ENCODE results near the gene GPM6B. TPM values are rescaled to one million over a fixed set of nuclear protein-coding genes. Genes with fewer than 3 reads are reported as not detected.

The GPM6B gene
- total RNA-seq, 1 experiment from 2014 or later = 99.8 TPM

DNA sequence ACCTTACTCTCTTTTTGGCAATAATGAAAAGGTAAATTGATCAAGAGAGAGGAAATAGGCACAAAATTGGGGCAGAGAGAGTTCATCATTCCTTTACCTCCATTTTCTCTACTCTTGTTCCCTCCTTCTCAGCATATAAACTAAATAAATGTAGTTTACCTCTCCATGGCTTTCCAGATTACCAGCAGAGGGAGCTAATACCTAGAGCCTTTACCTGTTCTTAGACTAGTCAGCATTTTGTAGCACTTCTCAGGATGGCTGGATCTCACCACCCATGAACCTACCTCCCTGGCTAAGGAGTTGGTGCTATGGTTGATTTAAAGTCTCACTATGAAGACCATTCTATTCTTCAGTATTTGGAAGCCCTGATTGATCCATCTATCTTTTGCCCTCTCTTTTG, 66.7 kb downstream of the GPM6B start:
- no peak for DNase-seq (ENCODE audit: low spot score)
- H3K36me3 Mint-ChIP-seq = peaks cover 34% of the 10 kb centered on the region
- no peaks in the 10 kb centered on the region for H3K9me3 Mint-ChIP-seq
- POLR2A ChIA-PET = interaction anchor here (1.2 kb wide), 1 partner anchor 16 kb away, joined by 3 read pairs; the partner anchor contains the start of genes OFD1 and TRAPPC2
- H3K27me3 Mint-ChIP-seq (ENCODE audit: low read depth) = no peaks in the 10 kb centered on the region
- CTCF ChIA-PET = interaction anchor here (0.8 to 1.5 kb wide), 8 partner anchors 12 to 282 kb away, joined by 3 to 7 read pairs (median 4); partner anchors contain the start of genes OFD1 and TRAPPC2
- TF ChIP-seq NR1H2 (CRISPR knock-in tag; IDR thresholded peaks at IDR 0.05) (no peak), RORB (CRISPR knock-in tag; IDR thresholded peaks at IDR 0.05) (no peak), MXD4 (CRISPR knock-in tag; IDR thresholded peaks at IDR 0.05; ENCODE audit: borderline replicate concordance) (no peak), ZNF219 (CRISPR knock-in tag; IDR thresholded peaks at IDR 0.05; ENCODE audit: borderline replicate concordance) (no peak), FOXJ3 (CRISPR knock-in tag; IDR thresholded peaks at IDR 0.05; ENCODE audit: borderline replicate concordance) (no peak), ZNF416 (CRISPR knock-in tag; IDR thresholded peaks at IDR 0.05) (no peak), ELF4 (CRISPR knock-in tag; IDR thresholded peaks at IDR 0.05; ENCODE audit: low read depth) (no peak), KAT7 (CRISPR knock-in tag; IDR thresholded peaks at IDR 0.05; ENCODE audit: borderline replicate concordance) (no peak), FOXK1 (CRISPR knock-in tag; IDR thresholded peaks at IDR 0.05) (no peak)
- TF ChIP-seq, protein P1, sequence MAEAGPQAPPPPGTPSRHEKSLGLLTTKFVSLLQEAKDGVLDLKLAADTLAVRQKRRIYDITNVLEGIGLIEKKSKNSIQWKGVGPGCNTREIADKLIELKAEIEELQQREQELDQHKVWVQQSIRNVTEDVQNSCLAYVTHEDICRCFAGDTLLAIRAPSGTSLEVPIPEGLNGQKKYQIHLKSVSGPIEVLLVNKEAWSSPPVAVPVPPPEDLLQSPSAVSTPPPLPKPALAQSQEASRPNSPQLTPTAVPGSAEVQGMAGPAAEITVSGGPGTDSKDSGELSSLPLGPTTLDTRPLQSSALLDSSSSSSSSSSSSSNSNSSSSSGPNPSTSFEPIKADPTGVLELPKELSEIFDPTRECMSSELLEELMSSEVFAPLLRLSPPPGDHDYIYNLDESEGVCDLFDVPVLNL (CRISPR knock-in tag; IDR thresholded peaks at IDR 0.05; ENCODE audit: borderline replicate concordance, low read depth) = no peak
- TF ChIP-seq, protein P2, sequence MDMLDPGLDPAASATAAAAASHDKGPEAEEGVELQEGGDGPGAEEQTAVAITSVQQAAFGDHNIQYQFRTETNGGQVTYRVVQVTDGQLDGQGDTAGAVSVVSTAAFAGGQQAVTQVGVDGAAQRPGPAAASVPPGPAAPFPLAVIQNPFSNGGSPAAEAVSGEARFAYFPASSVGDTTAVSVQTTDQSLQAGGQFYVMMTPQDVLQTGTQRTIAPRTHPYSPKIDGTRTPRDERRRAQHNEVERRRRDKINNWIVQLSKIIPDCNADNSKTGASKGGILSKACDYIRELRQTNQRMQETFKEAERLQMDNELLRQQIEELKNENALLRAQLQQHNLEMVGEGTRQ (CRISPR knock-in tag; IDR thresholded peaks at IDR 0.05) = no peak
- TF ChIP-seq, protein P3, sequence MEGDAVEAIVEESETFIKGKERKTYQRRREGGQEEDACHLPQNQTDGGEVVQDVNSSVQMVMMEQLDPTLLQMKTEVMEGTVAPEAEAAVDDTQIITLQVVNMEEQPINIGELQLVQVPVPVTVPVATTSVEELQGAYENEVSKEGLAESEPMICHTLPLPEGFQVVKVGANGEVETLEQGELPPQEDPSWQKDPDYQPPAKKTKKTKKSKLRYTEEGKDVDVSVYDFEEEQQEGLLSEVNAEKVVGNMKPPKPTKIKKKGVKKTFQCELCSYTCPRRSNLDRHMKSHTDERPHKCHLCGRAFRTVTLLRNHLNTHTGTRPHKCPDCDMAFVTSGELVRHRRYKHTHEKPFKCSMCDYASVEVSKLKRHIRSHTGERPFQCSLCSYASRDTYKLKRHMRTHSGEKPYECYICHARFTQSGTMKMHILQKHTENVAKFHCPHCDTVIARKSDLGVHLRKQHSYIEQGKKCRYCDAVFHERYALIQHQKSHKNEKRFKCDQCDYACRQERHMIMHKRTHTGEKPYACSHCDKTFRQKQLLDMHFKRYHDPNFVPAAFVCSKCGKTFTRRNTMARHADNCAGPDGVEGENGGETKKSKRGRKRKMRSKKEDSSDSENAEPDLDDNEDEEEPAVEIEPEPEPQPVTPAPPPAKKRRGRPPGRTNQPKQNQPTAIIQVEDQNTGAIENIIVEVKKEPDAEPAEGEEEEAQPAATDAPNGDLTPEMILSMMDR (IDR thresholded peaks at IDR 0.05) = no peak; the same call in 1 of the 2 replicates
- no peak overlapping the region for H3K4me3 Mint-ChIP-seq
- no peaks in the 10 kb centered on the region for H3K4me1 Mint-ChIP-seq
- ATAC-seq = peak; percentile 74
- no peak overlapping the region for H3K27ac Mint-ChIP-seq

DNA sequence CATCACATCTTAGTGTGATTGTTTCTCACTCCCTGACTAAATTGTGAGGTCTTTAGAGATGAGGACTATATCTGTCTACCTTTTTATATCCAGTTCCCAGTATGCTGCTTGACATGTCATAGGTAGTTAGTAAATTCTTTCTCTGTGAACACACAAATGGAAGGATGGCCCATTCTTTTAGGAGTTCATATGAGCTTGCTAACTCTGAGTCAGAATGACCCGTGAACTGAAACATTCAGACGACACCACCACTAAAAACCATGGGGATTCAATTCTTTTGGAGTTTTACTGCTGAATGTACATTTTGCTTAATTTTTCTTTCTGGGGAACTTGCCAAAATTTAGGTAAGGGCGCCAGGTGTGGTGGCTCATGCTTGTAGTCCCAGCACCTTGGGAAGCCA, 68.4 kb downstream of the GPM6B start:
- Mint-ChIP-seq H3K4me3 (no peak overlapping the region), H3K27ac (no peak overlapping the region), H3K36me3 (peaks cover 36% of the 10 kb centered on the region), H3K4me1 (no peaks in the 10 kb centered on the region), H3K9me3 (no peaks in the 10 kb centered on the region), H3K27me3 (ENCODE audit: low read depth) (no peaks in the 10 kb centered on the region)
- ATAC-seq (no peak), DNase-seq (ENCODE audit: low spot score) (no peak)
- POLR2A ChIA-PET = no interaction called here
- CTCF ChIA-PET = interaction anchor here (2.0 kb wide), 1 partner anchor 14 kb away, joined by 5 read pairs; the partner anchor contains the start of genes OFD1 and TRAPPC2
- TF ChIP-seq, protein P4, sequence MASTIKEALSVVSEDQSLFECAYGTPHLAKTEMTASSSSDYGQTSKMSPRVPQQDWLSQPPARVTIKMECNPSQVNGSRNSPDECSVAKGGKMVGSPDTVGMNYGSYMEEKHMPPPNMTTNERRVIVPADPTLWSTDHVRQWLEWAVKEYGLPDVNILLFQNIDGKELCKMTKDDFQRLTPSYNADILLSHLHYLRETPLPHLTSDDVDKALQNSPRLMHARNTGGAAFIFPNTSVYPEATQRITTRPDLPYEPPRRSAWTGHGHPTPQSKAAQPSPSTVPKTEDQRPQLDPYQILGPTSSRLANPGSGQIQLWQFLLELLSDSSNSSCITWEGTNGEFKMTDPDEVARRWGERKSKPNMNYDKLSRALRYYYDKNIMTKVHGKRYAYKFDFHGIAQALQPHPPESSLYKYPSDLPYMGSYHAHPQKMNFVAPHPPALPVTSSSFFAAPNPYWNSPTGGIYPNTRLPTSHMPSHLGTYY (CRISPR knock-in tag; IDR thresholded peaks at IDR 0.05) = no peak
- TF ChIP-seq, protein P5, sequence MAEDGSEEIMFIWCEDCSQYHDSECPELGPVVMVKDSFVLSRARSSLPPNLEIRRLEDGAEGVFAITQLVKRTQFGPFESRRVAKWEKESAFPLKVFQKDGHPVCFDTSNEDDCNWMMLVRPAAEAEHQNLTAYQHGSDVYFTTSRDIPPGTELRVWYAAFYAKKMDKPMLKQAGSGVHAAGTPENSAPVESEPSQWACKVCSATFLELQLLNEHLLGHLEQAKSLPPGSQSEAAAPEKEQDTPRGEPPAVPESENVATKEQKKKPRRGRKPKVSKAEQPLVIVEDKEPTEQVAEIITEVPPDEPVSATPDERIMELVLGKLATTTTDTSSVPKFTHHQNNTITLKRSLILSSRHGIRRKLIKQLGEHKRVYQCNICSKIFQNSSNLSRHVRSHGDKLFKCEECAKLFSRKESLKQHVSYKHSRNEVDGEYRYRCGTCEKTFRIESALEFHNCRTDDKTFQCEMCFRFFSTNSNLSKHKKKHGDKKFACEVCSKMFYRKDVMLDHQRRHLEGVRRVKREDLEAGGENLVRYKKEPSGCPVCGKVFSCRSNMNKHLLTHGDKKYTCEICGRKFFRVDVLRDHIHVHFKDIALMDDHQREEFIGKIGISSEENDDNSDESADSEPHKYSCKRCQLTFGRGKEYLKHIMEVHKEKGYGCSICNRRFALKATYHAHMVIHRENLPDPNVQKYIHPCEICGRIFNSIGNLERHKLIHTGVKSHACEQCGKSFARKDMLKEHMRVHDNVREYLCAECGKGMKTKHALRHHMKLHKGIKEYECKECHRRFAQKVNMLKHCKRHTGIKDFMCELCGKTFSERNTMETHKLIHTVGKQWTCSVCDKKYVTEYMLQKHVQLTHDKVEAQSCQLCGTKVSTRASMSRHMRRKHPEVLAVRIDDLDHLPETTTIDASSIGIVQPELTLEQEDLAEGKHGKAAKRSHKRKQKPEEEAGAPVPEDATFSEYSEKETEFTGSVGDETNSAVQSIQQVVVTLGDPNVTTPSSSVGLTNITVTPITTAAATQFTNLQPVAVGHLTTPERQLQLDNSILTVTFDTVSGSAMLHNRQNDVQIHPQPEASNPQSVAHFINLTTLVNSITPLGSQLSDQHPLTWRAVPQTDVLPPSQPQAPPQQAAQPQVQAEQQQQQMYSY (CRISPR knock-in tag; IDR thresholded peaks at IDR 0.05) = no peak
- no peak for TF ChIP-seq TEAD1 (CRISPR knock-in tag; IDR thresholded peaks at IDR 0.05)
- no peak for TF ChIP-seq MXD4 (CRISPR knock-in tag; IDR thresholded peaks at IDR 0.05; ENCODE audit: borderline replicate concordance)
- TF ChIP-seq ZNF416 (CRISPR knock-in tag; IDR thresholded peaks at IDR 0.05) = no peak
- TF ChIP-seq, protein P6, sequence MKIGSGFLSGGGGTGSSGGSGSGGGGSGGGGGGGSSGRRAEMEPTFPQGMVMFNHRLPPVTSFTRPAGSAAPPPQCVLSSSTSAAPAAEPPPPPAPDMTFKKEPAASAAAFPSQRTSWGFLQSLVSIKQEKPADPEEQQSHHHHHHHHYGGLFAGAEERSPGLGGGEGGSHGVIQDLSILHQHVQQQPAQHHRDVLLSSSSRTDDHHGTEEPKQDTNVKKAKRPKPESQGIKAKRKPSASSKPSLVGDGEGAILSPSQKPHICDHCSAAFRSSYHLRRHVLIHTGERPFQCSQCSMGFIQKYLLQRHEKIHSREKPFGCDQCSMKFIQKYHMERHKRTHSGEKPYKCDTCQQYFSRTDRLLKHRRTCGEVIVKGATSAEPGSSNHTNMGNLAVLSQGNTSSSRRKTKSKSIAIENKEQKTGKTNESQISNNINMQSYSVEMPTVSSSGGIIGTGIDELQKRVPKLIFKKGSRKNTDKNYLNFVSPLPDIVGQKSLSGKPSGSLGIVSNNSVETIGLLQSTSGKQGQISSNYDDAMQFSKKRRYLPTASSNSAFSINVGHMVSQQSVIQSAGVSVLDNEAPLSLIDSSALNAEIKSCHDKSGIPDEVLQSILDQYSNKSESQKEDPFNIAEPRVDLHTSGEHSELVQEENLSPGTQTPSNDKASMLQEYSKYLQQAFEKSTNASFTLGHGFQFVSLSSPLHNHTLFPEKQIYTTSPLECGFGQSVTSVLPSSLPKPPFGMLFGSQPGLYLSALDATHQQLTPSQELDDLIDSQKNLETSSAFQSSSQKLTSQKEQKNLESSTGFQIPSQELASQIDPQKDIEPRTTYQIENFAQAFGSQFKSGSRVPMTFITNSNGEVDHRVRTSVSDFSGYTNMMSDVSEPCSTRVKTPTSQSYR (CRISPR knock-in tag; IDR thresholded peaks at IDR 0.05) = no peak
- TF ChIP-seq ZNF232 (CRISPR knock-in tag; IDR thresholded peaks at IDR 0.05) = no peak
- no peak for TF ChIP-seq IRF2 (CRISPR knock-in tag; IDR thresholded peaks at IDR 0.05; ENCODE audit: borderline replicate concordance, low read depth)
- no peak for TF ChIP-seq NR3C1 (CRISPR knock-in tag; conservative IDR thresholded peaks at IDR 0.05; ENCODE audit: low read depth)
- TF ChIP-seq ZNF219 (CRISPR knock-in tag; IDR thresholded peaks at IDR 0.05; ENCODE audit: borderline replicate concordance) = no peak

Data from WTC11 (cell line).